Vagina (tissue), 2 donors: Measurements from ENCODE around the gene SLC25A1. TPM values are rescaled to one million over a fixed set of nuclear protein-coding genes. Genes with fewer than 3 reads are reported as not detected.

Experiments used
- DNase-seq, 2 donors: peaks; one replicate each; pipeline ENCODE4 v3.0.0-alpha.2; 2017; ENCODE audit errors: extremely low spot score in 2 of 2
- H3K27ac ChIP-seq: fragments of 200-600 bp; sonication (generic); one replicate; pipeline ENCODE4 v1.5.1; 2019
- H3K27me3 ChIP-seq: fragments of 200-600 bp; sonication (generic); one replicate; pipeline ENCODE4 v1.5.1; 2019
- H3K36me3 ChIP-seq, 2 donors: fragments of 200-600 bp; sonication (generic); one replicate each; pipeline ENCODE4 v1.5.1; 2017 to 2019
- H3K4me1 ChIP-seq: fragments of 200-600 bp; sonication (generic); one replicate; pipeline ENCODE4 v1.5.1; 2019
- H3K4me3 ChIP-seq, 2 donors: fragments of 200-600 bp; sonication (generic); 1 replicate in 1 of 2; 2 replicates in 1 of 2; pipeline ENCODE4 v1.5.1; 2016 to 2019
- H3K9me3 ChIP-seq: fragments of 200-600 bp; sonication (generic); one replicate; pipeline ENCODE4 v1.5.1; 2019
- CTCF ChIP-seq, 3 experiments: fragments of 450-650 bp in 2 of 3; fragments of 200-600 bp in 1 of 3; sonication (generic) in 1 of 3; IDR thresholded peaks; one replicate each; pipeline ENCODE4 v1.5.1; 2017 to 2019; ENCODE audit warnings: antibody characterized with exemption in 3 of 3, mild to moderate bottlenecking in 2 of 3, moderate library complexity in 2 of 3
- POLR2A ChIP-seq, 2 donors: fragments of 450-650 bp; IDR thresholded peaks; one replicate each; pipeline ENCODE4 v1.6.1; 2017; ENCODE audit warnings: antibody characterized with exemption in 2 of 2, mild to moderate bottlenecking in 2 of 2, moderate library complexity in 2 of 2
- POLR2AphosphoS5 ChIP-seq, 2 donors: sonication (generic); formaldehyde crosslinking; IDR thresholded peaks; one replicate each; pipeline ENCODE4 v1.9.0; 2017; ENCODE audit warnings: antibody characterized with exemption in 2 of 2, mild to moderate bottlenecking in 2 of 2, low read depth in 1 of 2; ENCODE audit not compliant: insufficient read depth in 1 of 2
- intact Hi-C: fragments of 100-400 bp; cut with DNase I; formaldehyde crosslinking; loops from one replicate; pipeline ENCODE4 v1.15.1; 2023
- total RNA-seq: library from RNA; depleted of rRNA; stranded (reverse); fragments of >200 nt; gene quantifications from one replicate; pipeline ENCODE4 v1.2.3, GENCODE V29; 2016

SLC25A1 gene
- total RNA-seq, 1 donor from 2014 or later = 44.2 TPM

- H3K4me1 ChIP-seq = peaks cover 69% of the 10 kb centered on the region
- intact Hi-C loops = no loop called here
- no peaks in the 10 kb centered on the region for H3K36me3 ChIP-seq
- no peak for DNase-seq
- TF ChIP-seq POLR2A (IDR thresholded peaks at IDR 0.05) (no peak), POLR2AphosphoS5 (IDR thresholded peaks at IDR 0.05; ENCODE audit: insufficient read depth in 1 of 2, low read depth in 1 of 2) (no peak), CTCF (IDR thresholded peaks at IDR 0.05) (no peak)
- H3K4me3 ChIP-seq = no peak overlapping the region
- no peaks in the 10 kb centered on the region for H3K9me3 ChIP-seq
- H3K27me3 ChIP-seq = no peaks in the 10 kb centered on the region
- H3K27ac ChIP-seq = no peak overlapping the region
Measured at GRCh38 chr22:19175602-19176174, 2.8 kb downstream of the SLC25A1 start.

- Histone ChIP-seq H3K27me3 (no peaks in the 10 kb centered on the region), H3K36me3 (no peaks in the 10 kb centered on the region), H3K9me3 (no peaks in the 10 kb centered on the region), H3K4me3 (no peak overlapping the region), H3K27ac (no peak overlapping the region), H3K4me1 (peaks cover 75% of the 10 kb centered on the region)
- TF ChIP-seq POLR2A (IDR thresholded peaks at IDR 0.05) = no peak
- TF ChIP-seq POLR2AphosphoS5 (IDR thresholded peaks at IDR 0.05; ENCODE audit: insufficient read depth in 1 of 2, low read depth in 1 of 2) = no peak
- TF ChIP-seq CTCF (IDR thresholded peaks at IDR 0.05) = no peak
- intact Hi-C loops = no loop called here
- DNase-seq = no peak
Measured at GRCh38 chr22:19175026-19175601, 3.4 kb downstream of the SLC25A1 start.

GRCh38 chr22:19174106-19175025, 4.2 kb downstream of the SLC25A1 start:
- Histone ChIP-seq H3K9me3 (no peaks in the 10 kb centered on the region), H3K4me3 (no peak overlapping the region), H3K27me3 (no peaks in the 10 kb centered on the region), H3K36me3 (no peaks in the 10 kb centered on the region), H3K4me1 (peaks cover 77% of the 10 kb centered on the region), H3K27ac (no peak overlapping the region)
- intact Hi-C loops = no loop called here
- no peak for TF ChIP-seq POLR2A (IDR thresholded peaks at IDR 0.05)
- DNase-seq = no peak

DNA sequence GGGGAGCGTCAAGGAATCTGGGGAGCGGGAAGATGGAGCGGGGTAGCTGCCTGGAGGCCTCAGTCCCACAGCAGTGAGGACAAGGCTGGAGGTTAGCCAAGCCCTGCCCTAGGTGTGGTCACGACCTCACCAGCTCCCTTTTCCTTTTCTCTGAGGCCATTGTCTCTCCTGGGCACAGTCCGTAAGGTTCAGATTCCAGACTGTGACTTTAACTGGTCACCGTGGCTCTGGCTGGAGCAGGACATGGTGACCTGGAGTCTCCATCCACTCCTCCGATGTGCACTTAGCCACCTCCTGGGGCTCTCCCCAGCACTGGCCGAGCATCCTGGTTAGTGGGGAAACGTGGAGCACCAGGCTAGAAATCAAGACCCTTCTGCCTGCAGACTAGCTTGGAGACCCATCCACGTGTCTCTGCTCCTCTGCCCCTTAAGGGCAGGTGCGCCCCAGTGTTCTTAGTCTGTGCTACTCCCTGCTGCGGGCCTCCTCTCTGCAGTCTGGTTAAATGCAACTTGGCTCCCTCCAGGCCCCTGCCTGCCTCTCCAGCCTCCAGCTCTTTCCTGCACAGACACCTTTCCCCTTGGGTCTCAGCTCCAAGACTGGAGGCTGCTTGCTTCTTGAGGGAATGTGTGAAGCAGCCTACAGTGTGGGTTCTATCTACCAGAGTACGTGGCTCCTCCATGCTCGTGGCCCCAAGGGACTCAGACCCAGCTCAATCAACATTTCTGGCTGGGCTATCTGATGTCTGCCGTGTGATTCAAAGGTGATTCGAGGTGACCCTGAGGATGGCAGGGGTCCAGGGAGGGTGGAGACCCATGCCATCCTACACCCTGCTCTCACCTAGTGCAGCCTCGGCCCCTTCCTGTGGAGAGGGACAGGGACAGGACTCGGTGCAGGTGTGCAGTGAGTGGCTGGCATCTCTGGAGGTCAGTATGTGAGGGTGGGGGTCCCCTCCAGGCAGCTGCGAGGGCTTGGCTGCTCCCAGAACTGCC, 5.2 kb downstream of the SLC25A1 start:
- no peaks in the 10 kb centered on the region for H3K36me3 ChIP-seq
- intact Hi-C loops = no loop called here
- no peak overlapping the region for H3K4me3 ChIP-seq
- no peak overlapping the region for H3K27ac ChIP-seq
- no peak for TF ChIP-seq POLR2AphosphoS5 (IDR thresholded peaks at IDR 0.05; ENCODE audit: insufficient read depth in 1 of 2, low read depth in 1 of 2)
- TF ChIP-seq CTCF (IDR thresholded peaks at IDR 0.05) = no peak
- no peak for TF ChIP-seq POLR2A (IDR thresholded peaks at IDR 0.05)
- H3K4me1 ChIP-seq = peaks cover 77% of the 10 kb centered on the region
- DNase-seq = no peak
- no peaks in the 10 kb centered on the region for H3K27me3 ChIP-seq
- no peaks in the 10 kb centered on the region for H3K9me3 ChIP-seq
